Neuron (in vitro differentiated cells): Measurements from ENCODE around the gene TMEM114.

Experiments used
- H2AFZ ChIP-seq: one replicate; pipeline ENCODE4 v1.6.1; 2013; ENCODE audit warnings: low read depth, mild to moderate bottlenecking, inconsistent platforms, low read length, moderate library complexity
- H3K27me3 ChIP-seq: one replicate; pipeline ENCODE4 v1.6.1; 2013; ENCODE audit warnings: low read length; ENCODE audit not compliant: insufficient read depth
- H3K36me3 ChIP-seq: one replicate; pipeline ENCODE4 v1.6.1; 2013; ENCODE audit warnings: low read length; ENCODE audit not compliant: insufficient read depth
- H3K4me1 ChIP-seq: one replicate; pipeline ENCODE4 v1.6.1; 2013; ENCODE audit warnings: low read length; ENCODE audit not compliant: insufficient read depth
- H3K4me3 ChIP-seq: 2 replicates; pipeline ENCODE4 v1.5.1; 2013; ENCODE audit warnings: mild to moderate bottlenecking, low read length, moderate library complexity
- H3K9me3 ChIP-seq: one replicate; pipeline ENCODE4 v1.6.1; 2013; ENCODE audit warnings: low read length

Gene TMEM114

DNA sequence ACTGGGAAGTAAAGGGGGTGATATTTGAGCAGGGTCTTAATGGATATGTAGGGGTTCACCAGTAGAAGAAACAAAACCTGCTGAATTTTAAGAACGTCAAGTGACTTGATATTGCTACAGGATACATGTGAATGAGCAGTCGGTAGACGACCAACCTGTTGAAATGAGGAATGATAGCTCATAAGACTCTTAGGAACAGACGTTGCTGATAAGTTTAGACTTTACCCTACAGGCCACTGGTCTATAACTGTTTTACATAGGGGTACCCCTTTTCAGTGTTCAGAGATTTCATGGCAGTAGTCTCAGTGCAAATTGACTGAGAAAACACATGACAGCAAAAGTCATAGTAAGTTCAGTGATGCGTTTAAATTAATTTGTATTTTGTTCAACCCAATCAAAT, 45.9 kb downstream of the TMEM114 start:
- Histone ChIP-seq H3K27me3 (peaks cover 6% of the 10 kb centered on the region), H3K36me3 (no peaks in the 10 kb centered on the region), H3K4me3 (no peak overlapping the region), H2AFZ (no peak overlapping the region), H3K9me3 (no peaks in the 10 kb centered on the region), H3K4me1 (no peaks in the 10 kb centered on the region)

DNA sequence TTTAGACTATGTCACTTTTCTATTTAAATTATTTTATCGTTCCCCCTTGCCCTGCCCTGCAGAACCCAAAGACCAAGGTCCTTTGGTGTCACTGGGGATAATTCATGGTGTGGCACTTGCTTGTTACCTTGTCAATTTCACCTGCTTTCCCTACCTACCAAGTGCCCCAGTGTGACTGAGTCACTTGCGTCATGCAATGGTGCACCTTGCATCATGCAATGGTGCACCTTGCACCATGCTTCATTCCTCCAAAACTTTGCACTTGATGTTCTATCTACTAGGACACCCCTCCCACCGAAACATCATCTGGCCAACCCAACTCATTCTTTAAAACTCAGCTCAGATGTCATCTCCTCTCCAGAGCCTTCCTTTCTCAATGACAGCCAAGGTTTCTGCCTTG, 47.1 kb downstream of the TMEM114 start:
- Histone ChIP-seq H3K36me3 (no peaks in the 10 kb centered on the region), H3K9me3 (no peaks in the 10 kb centered on the region), H3K4me1 (no peaks in the 10 kb centered on the region), H3K27me3 (peaks cover 6% of the 10 kb centered on the region), H2AFZ (no peak overlapping the region), H3K4me3 (no peak overlapping the region)

DNA sequence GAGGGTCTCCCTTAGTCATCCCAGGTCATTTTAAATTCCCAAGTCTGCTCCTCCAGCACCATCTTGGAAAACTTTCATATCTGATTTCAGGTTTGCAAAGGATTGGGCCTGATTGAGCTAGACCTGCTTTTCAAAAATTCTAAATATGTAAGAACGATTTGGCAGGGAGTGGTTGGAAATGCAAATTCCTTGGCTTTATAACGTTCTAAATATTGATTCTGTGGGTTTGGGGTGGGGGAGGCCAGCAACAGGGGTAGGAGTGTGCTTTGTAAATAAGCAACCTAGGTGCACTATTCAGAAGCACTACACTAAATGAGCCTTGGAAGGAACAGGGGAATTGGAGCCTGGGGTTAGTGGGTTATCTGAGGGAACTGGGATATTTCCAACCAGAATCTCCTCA, 47.9 kb downstream of the TMEM114 start:
- no peaks in the 10 kb centered on the region for H3K4me1 ChIP-seq
- no peaks in the 10 kb centered on the region for H3K9me3 ChIP-seq
- peaks cover 6% of the 10 kb centered on the region for H3K27me3 ChIP-seq
- H2AFZ ChIP-seq = no peak overlapping the region
- no peak overlapping the region for H3K4me3 ChIP-seq
- H3K36me3 ChIP-seq = no peaks in the 10 kb centered on the region

DNA sequence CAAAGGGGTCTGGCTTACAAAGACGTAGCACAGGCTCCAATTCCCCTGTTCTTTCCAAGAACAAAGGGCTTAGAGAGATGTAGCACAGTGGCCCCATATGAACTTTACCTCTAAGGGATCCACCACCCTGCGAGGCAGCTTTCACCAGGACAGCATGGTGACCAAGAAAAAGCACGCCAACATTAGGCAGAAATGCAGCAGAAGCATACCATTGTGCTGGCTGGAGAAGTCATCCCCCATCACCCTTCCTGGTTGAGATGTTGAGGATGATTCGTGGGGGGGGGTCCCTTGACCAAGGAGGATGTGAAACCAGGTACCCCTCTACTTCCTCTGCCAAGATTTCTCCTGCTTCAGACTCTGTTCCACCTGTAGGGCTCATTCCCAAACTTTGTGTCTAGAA, 48.4 kb downstream of the TMEM114 start:
- Histone ChIP-seq H3K36me3 (no peaks in the 10 kb centered on the region), H3K27me3 (peaks cover 6% of the 10 kb centered on the region)

DNA sequence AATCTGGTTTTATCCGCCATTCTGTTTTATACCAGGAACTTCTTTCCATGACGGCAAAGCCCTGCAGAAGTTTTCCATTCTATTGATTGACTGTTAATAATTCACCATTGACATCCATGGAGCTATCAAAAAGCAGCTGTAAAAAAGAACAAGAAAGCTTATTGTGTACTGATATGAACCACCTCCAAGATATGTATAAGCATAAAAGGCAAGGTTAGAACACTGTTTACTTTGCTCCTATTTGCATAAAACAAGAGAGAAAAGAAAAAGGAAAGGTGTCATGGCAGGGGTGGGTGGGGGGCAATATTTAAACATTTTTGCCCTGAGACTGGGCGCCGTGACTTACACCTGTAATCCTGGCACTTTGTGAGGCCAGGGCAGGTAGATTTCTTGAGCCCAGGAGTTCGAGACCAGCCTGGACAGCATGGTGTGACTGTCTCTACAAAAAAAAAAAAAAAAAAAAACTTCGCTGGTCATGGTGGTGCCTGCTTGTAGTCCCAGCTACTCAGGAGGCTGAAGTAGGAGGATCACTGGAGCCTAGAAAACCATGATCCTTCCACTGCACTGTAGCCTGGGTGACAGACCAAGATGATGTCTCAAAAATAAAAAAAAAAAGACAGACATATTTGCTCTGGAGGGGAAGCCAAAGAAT, 52.5 kb downstream of the TMEM114 start:
- Histone ChIP-seq H3K27me3 (no peaks in the 10 kb centered on the region), H3K9me3 (no peaks in the 10 kb centered on the region), H3K4me1 (no peaks in the 10 kb centered on the region), H2AFZ (no peak overlapping the region), H3K4me3 (no peak overlapping the region), H3K36me3 (no peaks in the 10 kb centered on the region)

More for the DNA sequence above, 48.4 kb downstream of the TMEM114 start:
- H3K4me3 ChIP-seq = no peak overlapping the region
- no peak overlapping the region for H2AFZ ChIP-seq
- no peaks in the 10 kb centered on the region for H3K9me3 ChIP-seq
- H3K4me1 ChIP-seq = no peaks in the 10 kb centered on the region

DNA sequence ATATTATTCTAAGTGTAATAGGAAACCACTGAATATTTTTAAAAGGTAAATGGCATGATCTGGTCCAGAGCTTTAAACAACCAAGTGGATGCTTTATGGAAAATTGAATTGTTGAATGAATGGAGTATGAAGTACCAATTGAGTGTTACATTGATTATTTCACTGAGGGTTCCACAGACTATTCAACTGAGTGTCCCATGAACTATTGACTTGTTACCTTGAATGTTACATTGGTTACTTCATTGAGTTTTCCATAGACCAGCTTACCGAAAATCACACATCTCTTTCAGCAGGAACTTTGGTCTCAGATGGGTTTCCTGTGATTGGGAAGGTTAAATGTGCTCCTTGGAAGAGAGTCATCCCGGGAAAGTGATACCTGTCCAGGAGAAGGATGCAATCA, 56.8 kb downstream of the TMEM114 start:
- Histone ChIP-seq H3K27me3 (no peaks in the 10 kb centered on the region), H3K36me3 (no peaks in the 10 kb centered on the region), H3K9me3 (no peaks in the 10 kb centered on the region), H2AFZ (no peak overlapping the region), H3K4me1 (no peaks in the 10 kb centered on the region), H3K4me3 (no peak overlapping the region)

DNA sequence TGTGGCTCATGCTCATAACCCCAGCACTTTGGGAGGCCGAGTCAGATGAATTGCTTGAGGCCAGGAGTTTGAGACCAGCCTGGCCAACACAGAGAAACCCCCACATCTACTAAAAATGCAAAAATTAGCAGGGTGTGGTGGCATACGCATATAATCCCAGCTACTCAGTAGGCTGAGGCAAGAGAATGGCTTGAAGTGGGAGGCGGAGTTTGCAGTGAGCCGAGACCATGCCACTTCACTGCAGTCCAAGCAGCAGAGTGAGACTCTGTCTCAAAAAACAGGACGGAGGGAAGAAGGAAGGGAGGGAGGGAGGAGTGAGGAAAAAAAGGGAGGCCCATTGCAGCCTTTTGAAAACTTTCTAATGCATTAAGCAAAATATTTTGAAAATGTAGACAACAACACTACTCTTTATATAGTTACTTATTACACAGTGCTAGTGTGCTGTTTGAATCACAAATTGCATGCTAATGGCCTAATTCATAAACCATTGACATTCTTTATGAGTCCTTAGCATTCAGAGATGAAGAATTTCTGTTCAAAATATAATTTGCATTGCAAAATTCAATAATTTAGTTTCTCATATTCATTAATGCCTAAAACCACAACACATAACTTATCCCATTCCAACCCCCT, 59.4 kb downstream of the TMEM114 start:
- no peak overlapping the region for H2AFZ ChIP-seq
- H3K9me3 ChIP-seq = no peaks in the 10 kb centered on the region
- H3K4me1 ChIP-seq = no peaks in the 10 kb centered on the region
- H3K4me3 ChIP-seq = no peak overlapping the region
- no peaks in the 10 kb centered on the region for H3K36me3 ChIP-seq
- H3K27me3 ChIP-seq = peaks cover 4% of the 10 kb centered on the region

DNA sequence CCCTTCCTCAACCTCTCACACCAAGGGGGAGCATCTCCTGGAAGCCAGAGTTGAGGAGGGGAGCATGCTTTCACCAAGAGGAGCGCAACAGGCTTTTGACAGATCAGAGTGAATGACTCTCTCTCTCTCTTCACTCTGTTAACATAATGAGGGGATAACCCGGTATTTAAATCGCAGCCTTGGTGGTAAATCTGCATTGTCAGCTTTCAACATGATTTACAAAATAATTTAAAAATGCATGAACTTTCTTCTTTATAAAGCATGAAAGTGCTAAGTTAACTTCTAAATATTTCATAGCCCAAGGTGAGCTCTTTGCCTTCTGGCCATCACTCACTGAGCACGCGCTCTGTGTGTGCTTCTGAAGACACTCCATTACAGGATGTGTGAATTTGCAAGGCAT, 61.8 kb downstream of the TMEM114 start:
- no peaks in the 10 kb centered on the region for H3K9me3 ChIP-seq
- H2AFZ ChIP-seq = no peak overlapping the region
- peaks cover 4% of the 10 kb centered on the region for H3K27me3 ChIP-seq
- no peaks in the 10 kb centered on the region for H3K4me1 ChIP-seq
- no peaks in the 10 kb centered on the region for H3K36me3 ChIP-seq
- no peak overlapping the region for H3K4me3 ChIP-seq

DNA sequence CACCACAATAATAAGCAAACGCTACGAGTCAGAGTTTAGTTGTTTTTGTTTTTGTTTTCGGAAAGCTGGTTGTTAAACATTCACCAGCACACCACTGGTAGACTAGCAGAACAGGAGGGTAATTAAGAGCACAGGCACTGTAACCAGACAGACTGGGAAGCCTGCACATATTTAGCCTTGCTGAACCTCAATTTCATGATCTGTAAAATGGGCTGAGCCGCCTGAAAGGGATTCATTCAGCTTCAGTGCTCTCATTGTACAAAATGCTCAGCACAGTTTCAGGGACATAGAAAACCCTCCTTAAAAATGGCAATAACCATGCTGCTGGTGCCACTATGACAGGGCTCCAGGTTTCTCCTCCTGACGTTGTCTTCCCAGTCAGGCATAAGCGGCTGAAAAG, 66.4 kb downstream of the TMEM114 start:
- H3K4me1 ChIP-seq = no peaks in the 10 kb centered on the region
- H3K9me3 ChIP-seq = no peaks in the 10 kb centered on the region
- peaks cover 4% of the 10 kb centered on the region for H3K27me3 ChIP-seq
- H3K4me3 ChIP-seq = no peak overlapping the region
- no peak overlapping the region for H2AFZ ChIP-seq
- no peaks in the 10 kb centered on the region for H3K36me3 ChIP-seq

DNA sequence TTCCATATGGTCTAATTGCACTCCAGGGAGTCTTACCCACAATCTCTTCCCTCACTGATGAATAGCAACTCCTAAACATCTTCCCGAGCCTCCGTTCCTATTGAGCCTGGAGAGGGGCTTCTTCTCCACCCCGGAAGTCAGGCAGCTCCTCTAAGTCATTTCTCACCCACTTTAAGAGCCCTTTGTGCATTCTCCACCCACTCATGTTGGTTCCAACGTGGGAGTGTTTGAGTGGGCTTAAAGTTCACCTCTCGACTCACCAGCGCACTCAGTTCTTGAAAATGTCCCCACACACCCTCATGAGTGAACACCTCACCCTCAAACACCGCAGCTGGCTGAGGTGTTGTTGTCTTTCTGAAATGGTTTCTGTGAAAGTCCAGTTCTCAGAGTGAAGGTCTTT, 67.6 kb downstream of the TMEM114 start:
- H2AFZ ChIP-seq = no peak overlapping the region
- no peaks in the 10 kb centered on the region for H3K4me1 ChIP-seq
- no peaks in the 10 kb centered on the region for H3K36me3 ChIP-seq
- no peaks in the 10 kb centered on the region for H3K27me3 ChIP-seq
- no peaks in the 10 kb centered on the region for H3K9me3 ChIP-seq
- H3K4me3 ChIP-seq = no peak overlapping the region

DNA sequence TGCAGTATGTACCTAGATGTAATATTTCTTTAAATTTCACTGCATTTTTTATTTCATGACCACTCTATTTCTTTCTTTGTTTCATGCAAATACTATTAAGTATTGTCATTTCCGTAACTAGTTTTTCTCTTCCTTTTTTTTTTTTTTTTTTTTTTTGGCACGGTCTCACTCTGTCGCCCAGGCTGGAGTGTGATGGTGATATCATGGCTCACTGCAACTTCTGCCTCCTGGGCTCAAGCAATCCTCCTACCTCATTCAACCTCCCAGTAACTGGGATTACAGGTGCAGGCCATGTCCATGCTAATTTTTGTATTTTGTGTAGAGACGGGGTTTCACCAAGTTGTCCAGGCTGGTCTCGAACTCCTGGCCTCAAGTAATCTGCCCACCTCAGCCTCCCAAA, 70.7 kb downstream of the TMEM114 start:
- H3K9me3 ChIP-seq = no peaks in the 10 kb centered on the region
- H3K27me3 ChIP-seq = no peaks in the 10 kb centered on the region
- H3K4me3 ChIP-seq = no peak overlapping the region
- H3K36me3 ChIP-seq = no peaks in the 10 kb centered on the region
- H2AFZ ChIP-seq = no peak overlapping the region
- H3K4me1 ChIP-seq = no peaks in the 10 kb centered on the region
